NOMO-1 (cell line): ENCODE results near the gene METTL16.

ENCODE experiments used
- DNase-seq, 2 experiments: peaks; one replicate each; lab custom pipeline; 2025; ENCODE audit not compliant: unreplicated experiment in 2 of 2; lab: John Stamatoyannopoulos, UW

Gene METTL16

GRCh38 chr17:2368359-2368758 lies 143.3 kb downstream of the METTL16 start:
- DNase-seq: no peak

GRCh38 chr17:2366747-2367494 lies 144.8 kb downstream of the METTL16 start:
- DNase-seq: no peak
